Loucy (cell line): ENCODE data around the gene RAD9A.

ENCODE experiments used
- H2AFZ ChIP-seq: fragments of 200-600 bp; sonication (generic); 2 replicates; pipeline ENCODE4 v1.6.0; 2016; ENCODE audit warnings: antibody characterized with exemption, mild to moderate bottlenecking, low read length, moderate library complexity
- H3F3A ChIP-seq: fragments of 200-600 bp; 2 replicates; pipeline ENCODE4 v1.6.0; 2016; ENCODE audit warnings: antibody characterized with exemption, low read depth, mild to moderate bottlenecking
- H3K27me3 ChIP-seq: fragments of 200-600 bp; sonication (generic); 2 replicates; pipeline ENCODE4 v1.6.1; 2014; ENCODE audit warnings: low read length, mild to moderate bottlenecking; ENCODE audit not compliant: insufficient read depth, poor library complexity, severe bottlenecking
- H3K36me3 ChIP-seq: fragments of 200-600 bp; sonication (generic); 2 replicates; pipeline ENCODE4 v1.6.1; 2016; ENCODE audit warnings: low read length; ENCODE audit not compliant: insufficient read depth
- H3K4me1 ChIP-seq: fragments of 200-600 bp; sonication (generic); 2 replicates; pipeline ENCODE4 v1.5.1; 2014; ENCODE audit warnings: low read length, mild to moderate bottlenecking; ENCODE audit not compliant: insufficient read depth, poor library complexity, severe bottlenecking
- H3K4me2 ChIP-seq: fragments of 200-600 bp; sonication (generic); 2 replicates; pipeline ENCODE4 v1.6.0; 2014; ENCODE audit warnings: antibody characterized with exemption, low read length, low read depth, mild to moderate bottlenecking; ENCODE audit not compliant: poor library complexity, severe bottlenecking
- H3K4me3 ChIP-seq: fragments of 200-600 bp; sonication (generic); 2 replicates; pipeline ENCODE4 v1.5.1; 2014; ENCODE audit warnings: low read length, mild to moderate bottlenecking, mixed read lengths; ENCODE audit not compliant: poor library complexity, severe bottlenecking
- H3K79me2 ChIP-seq: fragments of 200-600 bp; sonication (generic); 2 replicates; pipeline ENCODE4 v1.6.1; 2014; ENCODE audit warnings: low read length; ENCODE audit not compliant: insufficient read depth
- H3K9ac ChIP-seq: fragments of 200-600 bp; sonication (generic); 2 replicates; pipeline ENCODE4 v1.6.0; 2014; ENCODE audit warnings: mild to moderate bottlenecking, low read depth, low read length, moderate library complexity; ENCODE audit not compliant: poor library complexity, severe bottlenecking
- H3K9me2 ChIP-seq: fragments of 200-600 bp; sonication (generic); replicated peaks from 2 replicates; pipeline ENCODE4 v1.6.1; 2016; ENCODE audit warnings: low read depth, low read length, mixed read lengths
- H3K9me3 ChIP-seq: fragments of 200-600 bp; sonication (generic); 2 replicates; pipeline ENCODE4 v1.6.1; 2014; ENCODE audit warnings: mild to moderate bottlenecking, antibody characterized with exemption, low read length, low read depth; ENCODE audit not compliant: insufficient read depth
- H4K20me1 ChIP-seq: fragments of 200-600 bp; sonication (generic); 2 replicates; pipeline ENCODE4 v1.6.0; 2014; ENCODE audit warnings: antibody characterized with exemption, low read length, mild to moderate bottlenecking; ENCODE audit not compliant: insufficient read depth, poor library complexity, severe bottlenecking
- EZH2phosphoT487 ChIP-seq: fragments of 200-600 bp; IDR thresholded peaks from 2 replicates; pipeline ENCODE4 v1.6.1; 2018; ENCODE audit warnings: antibody characterized with exemption, mild to moderate bottlenecking, moderate library complexity, borderline replicate concordance
- TF ChIP-seq, protein P1 (sequence below): fragments of 200-600 bp; sonication (generic); conservative IDR thresholded peaks from 2 replicates; pipeline ENCODE4 v1.5.1; 2014; ENCODE audit warnings: mild to moderate bottlenecking, antibody characterized with exemption, low read length

The RAD9A gene

DNA sequence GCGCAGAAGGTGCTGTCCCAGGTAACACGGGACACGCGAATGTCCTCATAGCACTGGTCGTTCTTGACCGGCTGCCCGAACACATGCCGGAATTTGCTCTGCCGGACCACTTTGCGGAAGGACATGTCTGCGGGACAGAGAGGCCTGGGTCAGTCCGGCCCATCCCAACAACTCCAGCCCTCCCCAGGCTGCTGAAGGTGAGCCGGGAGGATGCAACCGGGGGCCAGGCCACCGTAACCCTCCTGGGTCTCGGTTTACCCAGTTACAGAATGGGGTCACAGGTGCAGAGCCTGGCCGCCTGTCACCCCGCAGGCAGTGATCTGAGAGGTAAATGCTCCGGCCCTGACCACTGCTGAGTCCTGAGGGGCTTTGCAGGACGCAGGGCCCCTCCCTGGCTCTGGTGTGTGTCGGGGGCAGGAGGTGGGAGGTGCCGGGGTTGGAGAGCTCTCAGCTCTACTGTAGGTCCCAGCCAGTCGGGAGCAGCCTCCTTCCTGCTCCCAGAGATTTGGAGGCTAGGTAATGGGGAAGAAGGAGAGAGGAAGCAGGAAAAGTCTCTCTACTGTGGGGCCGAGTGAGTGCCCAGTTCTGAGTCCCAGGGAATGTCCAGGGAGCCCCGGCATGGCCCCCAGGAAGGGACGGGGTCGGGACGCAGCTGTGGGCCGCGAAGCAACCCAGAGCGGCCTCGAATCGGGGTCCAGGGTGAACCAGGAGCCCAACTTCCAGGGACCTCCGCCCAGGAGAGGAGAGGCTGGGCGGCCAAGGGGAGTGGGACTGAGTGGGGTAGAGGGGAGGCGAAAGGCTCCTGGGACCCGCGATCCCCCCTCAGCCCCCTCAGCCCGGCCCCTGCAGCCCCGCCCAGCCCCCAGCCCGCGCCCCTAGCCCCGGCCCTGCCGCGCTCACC is 51.0 kb downstream of the RAD9A start:
- no peak overlapping the region for H3K4me2 ChIP-seq
- peaks cover 25% of the 10 kb centered on the region for H3K79me2 ChIP-seq
- no peak overlapping the region for H3K4me3 ChIP-seq
- no peaks in the 10 kb centered on the region for H3K9me2 ChIP-seq
- no peaks in the 10 kb centered on the region for H4K20me1 ChIP-seq
- H3K9me3 ChIP-seq = no peaks in the 10 kb centered on the region
- no peak overlapping the region for H3K9ac ChIP-seq
- H3K36me3 ChIP-seq = no peaks in the 10 kb centered on the region
- no peaks in the 10 kb centered on the region for H3K27me3 ChIP-seq
- peaks cover 20% of the 10 kb centered on the region for H3K4me1 ChIP-seq
- no peak for TF ChIP-seq EZH2phosphoT487
- TF ChIP-seq, protein P1, sequence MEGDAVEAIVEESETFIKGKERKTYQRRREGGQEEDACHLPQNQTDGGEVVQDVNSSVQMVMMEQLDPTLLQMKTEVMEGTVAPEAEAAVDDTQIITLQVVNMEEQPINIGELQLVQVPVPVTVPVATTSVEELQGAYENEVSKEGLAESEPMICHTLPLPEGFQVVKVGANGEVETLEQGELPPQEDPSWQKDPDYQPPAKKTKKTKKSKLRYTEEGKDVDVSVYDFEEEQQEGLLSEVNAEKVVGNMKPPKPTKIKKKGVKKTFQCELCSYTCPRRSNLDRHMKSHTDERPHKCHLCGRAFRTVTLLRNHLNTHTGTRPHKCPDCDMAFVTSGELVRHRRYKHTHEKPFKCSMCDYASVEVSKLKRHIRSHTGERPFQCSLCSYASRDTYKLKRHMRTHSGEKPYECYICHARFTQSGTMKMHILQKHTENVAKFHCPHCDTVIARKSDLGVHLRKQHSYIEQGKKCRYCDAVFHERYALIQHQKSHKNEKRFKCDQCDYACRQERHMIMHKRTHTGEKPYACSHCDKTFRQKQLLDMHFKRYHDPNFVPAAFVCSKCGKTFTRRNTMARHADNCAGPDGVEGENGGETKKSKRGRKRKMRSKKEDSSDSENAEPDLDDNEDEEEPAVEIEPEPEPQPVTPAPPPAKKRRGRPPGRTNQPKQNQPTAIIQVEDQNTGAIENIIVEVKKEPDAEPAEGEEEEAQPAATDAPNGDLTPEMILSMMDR = no peak
- H2AFZ ChIP-seq = no peak overlapping the region
- no peaks in the 10 kb centered on the region for H3F3A ChIP-seq

DNA sequence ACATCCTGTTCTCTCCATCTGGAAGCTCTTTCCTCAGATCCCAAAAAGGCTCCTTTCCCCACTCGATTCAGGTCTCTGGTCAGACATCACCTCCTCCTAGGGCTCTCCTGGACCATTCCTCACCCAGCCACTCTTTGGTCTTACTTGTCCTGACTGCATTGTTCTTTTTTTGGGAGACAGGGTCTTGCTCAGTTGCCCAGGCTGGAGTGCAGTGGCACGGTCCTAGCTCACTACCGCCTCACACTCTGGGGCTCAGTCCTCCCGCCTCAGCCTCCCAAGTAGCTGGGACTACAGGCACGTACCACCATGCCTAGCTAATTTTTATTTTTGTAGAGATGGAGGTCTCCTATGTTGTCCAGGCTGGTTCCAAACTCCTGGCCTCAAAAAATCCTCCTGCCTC is 53.7 kb downstream of the RAD9A start:
- H4K20me1 ChIP-seq = no peaks in the 10 kb centered on the region
- no peak overlapping the region for H3K9ac ChIP-seq
- no peak overlapping the region for H3K4me2 ChIP-seq
- no peaks in the 10 kb centered on the region for H3K36me3 ChIP-seq
- H3K9me3 ChIP-seq = no peaks in the 10 kb centered on the region
- H3K79me2 ChIP-seq = no peaks in the 10 kb centered on the region
- H3F3A ChIP-seq = no peaks in the 10 kb centered on the region
- TF ChIP-seq, protein P1 = no peak
- no peak for TF ChIP-seq EZH2phosphoT487
- no peaks in the 10 kb centered on the region for H3K27me3 ChIP-seq
- H3K4me3 ChIP-seq = no peak overlapping the region
- H3K9me2 ChIP-seq = no peaks in the 10 kb centered on the region
- H3K4me1 ChIP-seq = no peaks in the 10 kb centered on the region
- no peak overlapping the region for H2AFZ ChIP-seq
